Stimulated activated CD8-positive, alpha-beta memory T cell treated with anti-CD3 and anti-CD28 coated beads, Interleukin-7, amount 100 ng/mL, for 48 hours (primary cell): ENCODE measurements around the gene CORIN.
"Not testable (repeated sequence)": the region's sequence is repeated elsewhere in the genome, so short reads cannot be mapped to it uniquely, and the experiment has no call there.

ENCODE experiments used
- DNase-seq, 2 donors: peaks; one replicate each; pipeline ENCODE4 v3.0.0-alpha.2; 2020; ENCODE audit warnings: low read depth in 1 of 2; ENCODE audit errors: extremely low read depth in 1 of 2

Gene CORIN

GRCh38 chr4:47572981-47573380 is 264.9 kb downstream of the CORIN start:
- DNase-seq: no peak

- no peak for DNase-seq
Observed at GRCh38 chr4:47570816-47571215, 267.1 kb downstream of the CORIN start.

DNA sequence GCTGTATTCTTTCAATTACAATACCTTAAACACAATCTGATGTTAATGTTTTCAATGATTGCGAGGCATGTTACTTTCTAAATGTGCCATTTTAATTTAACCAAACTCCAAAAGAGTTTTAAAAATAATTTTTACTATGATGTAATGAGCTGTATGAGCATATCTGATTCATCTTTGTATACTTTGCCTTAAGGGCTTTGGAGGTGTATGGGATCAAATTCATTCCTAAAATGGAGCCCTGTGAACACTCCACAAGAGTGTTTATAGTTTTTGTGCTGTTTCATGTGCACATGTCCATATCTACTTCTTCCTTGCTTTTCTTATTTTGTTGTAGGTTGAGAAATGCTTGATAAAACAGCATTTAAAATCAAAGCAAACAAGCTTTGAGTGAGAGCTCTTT is 270.4 kb downstream of the CORIN start:
- no peak for DNase-seq

DNA sequence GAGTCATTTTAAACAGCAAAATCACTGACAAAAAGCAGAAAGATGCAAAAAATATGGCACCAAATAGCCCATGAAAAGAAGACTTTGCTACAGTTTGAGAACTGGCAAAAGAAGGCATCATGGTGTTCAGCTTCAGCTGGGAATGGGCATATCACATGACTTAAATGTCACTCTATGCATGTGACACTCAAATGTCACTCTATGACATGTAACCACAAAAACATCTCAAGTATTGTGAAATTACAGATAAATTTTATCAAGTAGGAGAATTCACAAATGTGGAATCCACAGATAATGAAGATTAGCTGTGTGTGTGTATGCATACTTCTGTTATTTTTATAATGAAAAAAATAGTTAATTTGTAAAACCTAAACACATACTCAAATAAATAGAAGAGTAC is 270.9 kb downstream of the CORIN start:
- no peak for DNase-seq

DNA sequence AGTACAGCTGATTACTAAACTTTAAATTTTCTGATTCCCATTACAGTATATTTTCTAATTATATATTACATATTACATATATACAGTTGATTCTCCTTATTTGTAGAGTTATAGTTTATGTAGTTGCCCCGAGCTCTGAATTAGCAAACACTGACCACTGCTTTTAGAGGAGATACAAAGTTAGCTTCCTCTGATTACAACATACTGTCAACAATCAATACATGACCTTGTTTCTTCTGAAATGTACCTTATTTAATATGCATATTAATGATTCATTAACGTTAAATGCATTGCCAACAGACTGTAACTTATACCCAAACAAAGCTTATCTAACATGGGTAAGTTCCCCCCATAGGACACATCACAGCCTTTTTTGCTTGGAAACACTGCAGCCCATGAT is 271.3 kb downstream of the CORIN start:
- no peak for DNase-seq

GRCh38 chr4:47562297-47562696 is 275.6 kb downstream of the CORIN start:
- no peak for DNase-seq

GRCh38 chr4:47561331-47561730 is 276.5 kb downstream of the CORIN start:
- no peak for DNase-seq

DNA sequence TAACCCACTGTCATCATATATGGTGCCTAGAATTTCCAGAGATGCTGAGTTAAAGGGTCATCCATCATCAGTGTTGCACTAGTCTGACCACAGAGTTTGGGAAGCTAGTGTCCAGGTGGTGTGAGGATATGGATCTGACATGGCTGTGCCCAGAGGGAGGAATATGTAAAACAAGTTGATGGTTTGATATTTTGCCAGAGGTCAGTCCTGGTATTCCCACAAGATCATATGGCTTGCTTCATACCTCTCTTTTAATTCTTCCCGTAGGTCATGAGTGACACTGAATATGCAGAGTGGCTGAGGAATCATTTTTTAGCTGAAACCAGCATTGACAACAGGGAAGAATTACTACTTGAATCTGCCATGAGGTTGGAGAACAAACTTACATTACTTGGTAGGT is 277.2 kb downstream of the CORIN start:
- DNase-seq: no peak

GRCh38 chr4:47557255-47557654 is 280.6 kb downstream of the CORIN start:
- DNase-seq: no peak

GRCh38 chr4:47555920-47556319 is 281.9 kb downstream of the CORIN start:
- DNase-seq: not testable (repeated sequence)

DNA sequence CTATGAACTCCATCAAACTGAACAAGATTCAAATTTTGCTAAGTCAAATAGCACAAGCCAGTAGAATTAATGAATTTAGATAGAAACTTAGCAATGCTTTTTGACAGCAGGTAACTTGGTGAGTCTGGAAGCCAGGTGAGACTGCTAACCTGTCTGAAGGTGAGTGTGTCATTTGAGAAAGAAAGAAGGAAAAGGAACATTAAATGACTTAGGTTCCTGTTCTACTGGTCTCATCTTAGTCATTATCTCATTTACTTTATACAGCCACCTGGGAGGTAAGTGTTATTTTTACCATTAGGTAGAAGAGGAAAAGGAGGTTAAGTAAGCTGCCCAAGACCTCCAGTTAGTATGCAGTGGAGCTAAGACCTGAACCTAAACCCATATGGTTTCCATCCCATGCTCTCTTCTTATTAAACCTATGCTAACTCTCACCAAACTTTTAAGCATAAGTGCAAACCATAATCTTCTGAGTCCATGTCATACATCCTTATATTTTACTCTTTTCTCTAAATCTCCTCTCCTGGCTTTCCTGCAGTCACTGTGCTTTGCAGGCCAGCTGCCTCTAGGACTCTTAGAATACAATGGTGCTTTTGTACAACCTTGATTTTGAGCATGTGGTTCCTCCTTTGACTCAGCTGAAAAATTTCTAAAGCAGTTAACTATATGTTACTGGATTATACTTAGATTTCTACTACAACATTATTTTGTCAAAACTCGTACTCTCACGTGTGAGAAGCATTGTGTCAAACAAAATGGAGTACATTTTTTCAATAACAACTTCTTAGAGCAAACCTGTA is 284.3 kb downstream of the CORIN start:
- no peak for DNase-seq

DNA sequence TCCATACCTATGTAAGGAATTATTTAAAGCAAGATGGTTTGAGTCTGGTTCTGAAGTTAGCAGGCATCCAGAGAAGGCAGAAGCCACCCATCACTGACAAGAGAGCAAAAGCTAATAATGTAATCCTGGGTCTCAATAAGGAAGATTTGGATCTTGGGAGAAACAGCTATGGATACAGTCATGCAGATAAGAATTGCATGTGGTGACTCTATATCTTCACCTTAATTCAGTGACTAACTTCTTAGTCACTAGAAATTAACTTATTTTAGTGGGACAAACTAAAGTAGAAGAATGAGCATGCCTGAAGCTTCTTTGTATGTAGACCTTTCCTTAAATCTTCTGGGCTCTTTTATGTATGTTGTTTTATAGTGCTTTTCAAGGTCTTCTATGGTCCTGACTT is 286.2 kb downstream of the CORIN start:
- DNase-seq: no peak

- DNase-seq: no peak
Observed at GRCh38 chr4:47550899-47551548, 286.8 kb downstream of the CORIN start.

- not testable (repeated sequence) for DNase-seq
Observed at GRCh38 chr4:47550357-47550756, 287.5 kb downstream of the CORIN start.
